NT2/D1 (cell line): Measurements from ENCODE around the gene POLR2H.

Experiments
- DNase-seq: peaks from one replicate; pipeline ENCODE4 v3.0.0-alpha.2; 2011; ENCODE audit warnings: low read depth, low spot score
- H3K27me3 ChIP-seq: 2 replicates; pipeline ENCODE4 v1.6.0; 2011; ENCODE audit warnings: mild to moderate bottlenecking; ENCODE audit not compliant: insufficient read length, insufficient read depth
- H3K36me3 ChIP-seq: 2 replicates; pipeline ENCODE4 v1.6.1; 2011; ENCODE audit warnings: mild to moderate bottlenecking, low read length, mixed read lengths; ENCODE audit not compliant: insufficient read depth, insufficient read length
- H3K4me1 ChIP-seq: 2 replicates; pipeline ENCODE4 v1.5.1; 2011; ENCODE audit not compliant: insufficient read depth, insufficient read length
- H3K4me3 ChIP-seq: 2 replicates; pipeline ENCODE4 v1.5.1; 2011; ENCODE audit warnings: low read depth; ENCODE audit not compliant: insufficient read length
- H3K9ac ChIP-seq: 2 replicates; pipeline ENCODE4 v1.6.0; 2011; ENCODE audit warnings: low read depth; ENCODE audit not compliant: insufficient read length
- H3K9me3 ChIP-seq: 2 replicates; pipeline ENCODE4 v1.5.1; 2011; ENCODE audit warnings: mild to moderate bottlenecking, low read length; ENCODE audit not compliant: insufficient read depth
- SUZ12 ChIP-seq: IDR thresholded peaks from 2 replicates; pipeline ENCODE4 v1.6.1; 2011; ENCODE audit not compliant: insufficient read length, insufficient read depth; ENCODE audit errors: extremely low read depth
- YY1 ChIP-seq: IDR thresholded peaks from 2 replicates; pipeline ENCODE4 v1.6.1; 2011; ENCODE audit not compliant: insufficient read length, insufficient read depth
- ZNF274 ChIP-seq: IDR thresholded peaks from 2 replicates; pipeline ENCODE4 v1.6.1; 2011; ENCODE audit warnings: mild to moderate bottlenecking, low read depth, low read length

Gene POLR2H

DNA sequence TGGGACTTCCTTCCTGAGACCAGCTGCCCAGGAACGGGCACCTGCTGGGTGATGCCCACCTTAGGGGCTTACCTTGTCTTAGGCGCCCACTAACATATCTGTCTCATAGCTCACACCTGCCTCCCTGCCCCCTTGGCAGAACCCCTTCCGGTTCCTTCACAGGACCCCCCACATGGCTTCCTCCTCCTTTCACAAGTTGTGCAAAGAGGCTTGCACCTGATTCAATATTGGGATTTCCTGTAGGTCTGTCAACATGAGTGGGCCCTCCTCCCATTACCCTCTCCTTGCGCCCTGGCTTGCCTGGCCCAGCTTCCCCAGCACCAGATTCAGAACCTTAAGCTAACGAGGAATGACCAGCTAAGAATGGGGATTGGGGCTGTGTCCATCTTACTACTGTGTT is 15.9 kb downstream of the POLR2H start:
- TF ChIP-seq YY1: no peak
- no peak for TF ChIP-seq ZNF274
- no peak for TF ChIP-seq SUZ12
- H3K9ac ChIP-seq: peak overlapping the region; percentile 66
- H3K27me3 ChIP-seq: peaks cover 33% of the 10 kb centered on the region

DNA sequence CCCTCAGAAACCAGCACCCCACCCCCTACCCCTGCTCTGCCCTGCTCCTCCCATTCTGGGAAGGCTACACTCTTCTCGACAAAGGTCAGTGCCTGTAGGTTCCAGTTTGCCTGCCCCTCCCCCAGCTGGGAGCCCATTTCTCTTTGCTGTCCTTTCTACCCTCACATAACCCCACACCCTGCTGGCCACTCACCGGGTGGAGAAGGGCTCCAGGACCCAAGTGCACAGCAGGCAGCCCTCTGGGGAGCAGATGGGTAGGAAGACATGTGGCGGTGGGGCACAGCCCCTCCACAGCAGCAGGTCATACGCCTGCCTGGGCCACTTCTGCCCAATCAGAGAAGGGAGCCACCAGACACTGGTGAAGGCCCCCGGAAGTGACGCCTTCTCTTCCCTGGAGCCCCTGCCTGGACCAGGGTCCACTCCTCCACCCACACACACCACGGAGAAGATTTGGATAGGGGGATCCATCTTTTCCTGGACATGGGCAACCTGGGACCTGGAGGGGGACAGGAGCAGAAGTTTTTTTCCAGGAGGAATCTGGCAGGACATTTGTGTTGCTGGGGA is 16.5 kb downstream of the POLR2H start, which contains the start of gene THPO:
THPO (minus strand) TSS at position 326 of the 564 bp plus-strand sequence. CDS start 1,948 bp downstream, outside the sequence.
- peaks cover 29% of the 10 kb centered on the region for H3K4me1 ChIP-seq
- H3K9me3 ChIP-seq: no peaks in the 10 kb centered on the region
- H3K4me3 ChIP-seq: peak within 1 kb of the TSS; percentile 40
- peak within 1 kb of the TSS; percentile 66 for H3K9ac ChIP-seq
- H3K36me3 ChIP-seq: no peaks in the 10 kb centered on the region
- peaks cover 38% of the 10 kb centered on the region for H3K27me3 ChIP-seq
- DNase-seq: no peak
- TF ChIP-seq ZNF274: no peak
- no peak for TF ChIP-seq YY1
- TF ChIP-seq SUZ12: no peak

More for the DNA sequence above, 15.9 kb downstream of the POLR2H start:
- Histone ChIP-seq H3K4me1 (peaks cover 31% of the 10 kb centered on the region), H3K9me3 (no peaks in the 10 kb centered on the region), H3K36me3 (peaks cover 4% of the 10 kb centered on the region), H3K4me3 (peak overlapping the region; percentile 37)
- no peak for DNase-seq

DNA sequence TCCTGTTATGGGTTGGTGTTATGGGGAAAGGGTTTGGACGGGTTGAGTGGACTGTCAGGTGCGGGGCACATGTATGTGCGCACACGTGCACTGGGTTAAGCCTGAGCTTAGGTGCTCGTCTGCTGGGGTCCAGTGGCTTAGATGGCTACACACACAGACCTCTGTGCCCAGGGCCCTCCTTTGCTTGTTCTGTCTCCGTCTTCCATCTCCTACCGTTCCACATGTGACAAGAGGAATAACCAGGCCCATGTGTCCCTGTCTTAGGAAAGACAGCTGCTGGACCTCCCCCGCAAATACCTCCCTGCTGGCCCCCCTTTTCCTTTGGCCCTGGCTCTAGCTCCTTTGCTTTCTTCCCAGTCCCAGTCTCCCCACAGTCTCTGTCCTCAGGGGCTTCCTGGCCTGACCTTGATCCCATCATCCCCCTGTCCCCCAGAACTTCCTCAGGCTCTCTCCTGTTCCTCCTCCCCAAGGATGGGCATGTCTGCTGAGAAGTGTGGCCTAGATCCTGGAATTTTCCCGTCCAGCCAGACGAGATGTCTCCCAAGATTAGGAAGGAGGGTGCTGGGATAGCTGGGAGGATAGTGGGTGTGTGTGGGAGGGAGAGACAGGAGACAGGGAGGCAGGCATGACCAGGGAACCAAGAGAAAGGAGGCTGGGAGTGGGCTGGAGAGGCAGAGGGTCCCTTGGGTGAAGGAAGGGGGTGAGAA is 17.3 kb downstream of the POLR2H start:
- peak overlapping the region; percentile 65 for H3K9ac ChIP-seq
- no peak for TF ChIP-seq ZNF274
- TF ChIP-seq YY1: no peak
- TF ChIP-seq SUZ12: no peak

DNA sequence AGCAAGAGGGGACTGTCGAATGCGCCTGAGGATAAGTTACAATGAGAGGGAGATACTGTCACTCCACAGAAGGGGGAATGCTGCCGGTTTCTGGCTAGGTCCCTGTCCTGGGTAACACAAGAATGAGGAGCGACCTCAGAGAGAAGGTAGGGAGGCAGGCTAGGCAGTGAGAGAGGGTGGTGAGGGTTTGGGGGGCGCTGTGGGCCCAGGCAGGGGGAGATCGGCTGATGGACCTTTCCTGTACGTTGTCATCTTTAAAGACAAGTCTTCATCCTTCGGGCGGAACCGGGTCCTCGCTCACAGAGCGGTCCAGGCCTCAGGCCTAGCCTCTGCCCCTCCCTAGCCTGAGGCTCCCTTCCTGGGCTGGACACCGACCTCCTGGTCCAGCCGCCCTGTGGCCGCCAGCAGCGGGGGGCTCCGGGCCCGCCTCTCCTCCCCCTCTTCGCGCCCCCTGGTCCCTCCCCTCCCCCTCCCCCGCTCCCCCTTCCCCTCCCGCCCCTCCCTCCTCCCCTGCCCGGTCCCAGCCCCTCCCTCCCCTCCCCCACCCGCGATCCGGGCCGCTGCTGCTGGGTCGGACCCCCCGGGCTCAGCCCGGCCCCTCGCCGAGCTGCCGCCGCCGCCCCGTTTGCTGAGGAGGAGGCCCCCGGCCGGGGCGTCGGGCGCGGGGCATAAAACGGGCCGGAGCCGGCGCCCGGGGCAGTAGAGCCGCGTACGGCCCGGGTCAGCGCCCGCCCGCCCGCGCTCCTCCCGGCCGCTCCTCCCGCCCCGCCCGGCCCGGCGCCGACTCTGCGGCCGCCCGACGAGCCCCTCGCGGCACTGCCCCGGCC is 18.1 kb downstream of the POLR2H start, which contains the start of gene CHRD:
CHRD (plus strand) TSS at position 697 of the 827 bp plus-strand sequence. CDS start 265 bp downstream, outside the sequence.
- H3K4me1 ChIP-seq: peaks cover 29% of the 10 kb centered on the region
- H3K9me3 ChIP-seq: no peaks in the 10 kb centered on the region
- H3K9ac ChIP-seq: peak within 1 kb of the TSS; percentile 77
- peaks cover 41% of the 10 kb centered on the region for H3K27me3 ChIP-seq
- TF ChIP-seq YY1 (no peak), ZNF274 (no peak), SUZ12 (no peak)
- no peak for DNase-seq
- H3K4me3 ChIP-seq: peak within 1 kb of the TSS; percentile 63
- H3K36me3 ChIP-seq: no peaks in the 10 kb centered on the region

More for the DNA sequence above, 17.3 kb downstream of the POLR2H start:
- Histone ChIP-seq H3K4me3 (peak overlapping the region; percentile 40), H3K27me3 (peaks cover 41% of the 10 kb centered on the region), H3K9me3 (no peaks in the 10 kb centered on the region), H3K4me1 (peaks cover 29% of the 10 kb centered on the region), H3K36me3 (no peaks in the 10 kb centered on the region)
- DNase-seq: no peak

DNA sequence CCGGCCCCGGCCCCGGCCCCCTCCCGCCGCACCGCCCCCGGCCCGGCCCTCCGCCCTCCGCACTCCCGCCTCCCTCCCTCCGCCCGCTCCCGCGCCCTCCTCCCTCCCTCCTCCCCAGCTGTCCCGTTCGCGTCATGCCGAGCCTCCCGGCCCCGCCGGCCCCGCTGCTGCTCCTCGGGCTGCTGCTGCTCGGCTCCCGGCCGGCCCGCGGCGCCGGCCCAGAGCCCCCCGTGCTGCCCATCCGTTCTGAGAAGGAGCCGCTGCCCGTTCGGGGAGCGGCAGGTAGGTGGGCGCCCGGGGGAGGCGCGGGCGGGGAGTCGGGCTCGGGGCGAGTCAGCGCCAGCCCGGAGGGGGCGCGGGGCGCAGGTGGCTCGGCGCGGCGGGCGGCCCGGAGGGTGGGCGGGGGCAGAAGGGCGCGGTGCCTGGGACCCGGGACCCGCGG is 18.7 kb downstream of the POLR2H start:
- H3K4me1 ChIP-seq: peaks cover 29% of the 10 kb centered on the region
- DNase-seq: peak; percentile 40
- peaks cover 41% of the 10 kb centered on the region for H3K27me3 ChIP-seq
- H3K4me3 ChIP-seq: peak overlapping the region; percentile 63
- TF ChIP-seq ZNF274 (no peak), SUZ12 (no peak), YY1 (no peak)
- peak overlapping the region; percentile 77 for H3K9ac ChIP-seq
- no peaks in the 10 kb centered on the region for H3K36me3 ChIP-seq
- no peaks in the 10 kb centered on the region for H3K9me3 ChIP-seq

DNA sequence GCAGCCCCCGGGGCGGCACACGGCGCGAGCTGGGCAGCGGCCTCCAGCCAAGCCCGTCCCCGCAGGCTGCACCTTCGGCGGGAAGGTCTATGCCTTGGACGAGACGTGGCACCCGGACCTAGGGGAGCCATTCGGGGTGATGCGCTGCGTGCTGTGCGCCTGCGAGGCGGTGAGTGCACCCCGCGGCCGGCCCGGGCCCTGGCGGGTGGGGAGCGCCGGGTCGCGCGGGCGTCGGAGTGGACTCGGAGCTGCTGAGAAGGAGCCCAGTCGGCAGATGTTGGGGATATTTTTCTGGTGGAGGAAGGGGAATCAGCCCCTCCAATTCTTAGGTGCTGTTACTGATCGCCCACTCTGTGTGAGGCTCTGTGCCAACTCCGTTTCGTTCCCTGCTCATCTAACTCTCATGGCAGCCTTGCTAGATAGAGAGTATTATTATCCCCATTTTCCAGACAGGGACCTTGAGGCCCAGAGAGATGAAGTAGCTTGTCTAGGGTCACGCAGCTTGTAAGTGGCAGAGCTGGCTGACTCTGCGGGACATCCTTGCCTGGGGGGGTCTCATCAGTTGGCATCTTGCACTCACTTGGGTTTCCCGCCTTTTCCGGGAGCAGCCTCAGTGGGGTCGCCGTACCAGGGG is 19.2 kb downstream of the POLR2H start:
- H3K9me3 ChIP-seq: no peaks in the 10 kb centered on the region
- peaks cover 41% of the 10 kb centered on the region for H3K27me3 ChIP-seq
- H3K36me3 ChIP-seq: no peaks in the 10 kb centered on the region
- no peak for DNase-seq
- peak; percentile 59 for TF ChIP-seq SUZ12
- TF ChIP-seq ZNF274: no peak
- TF ChIP-seq YY1: no peak
- peak overlapping the region; percentile 63 for H3K4me3 ChIP-seq
- peaks cover 26% of the 10 kb centered on the region for H3K4me1 ChIP-seq
- H3K9ac ChIP-seq: peak overlapping the region; percentile 77
